Neural progenitor cell (in vitro differentiated cells): ENCODE data around the gene FAM20C.

Experiments
- EZH2 ChIP-seq: fragments of 200-600 bp; sonication (generic); IDR thresholded peaks from 2 replicates; pipeline ENCODE4 v1.6.1; 2017; ENCODE audit warnings: antibody characterized with exemption, mild to moderate bottlenecking, moderate library complexity
- TF ChIP-seq, protein P1 (sequence below): fragments of 200-600 bp; sonication (generic); IDR thresholded peaks from 2 replicates; pipeline ENCODE4 v1.5.1; 2017; ENCODE audit warnings: antibody characterized with exemption, mild to moderate bottlenecking

DNA sequence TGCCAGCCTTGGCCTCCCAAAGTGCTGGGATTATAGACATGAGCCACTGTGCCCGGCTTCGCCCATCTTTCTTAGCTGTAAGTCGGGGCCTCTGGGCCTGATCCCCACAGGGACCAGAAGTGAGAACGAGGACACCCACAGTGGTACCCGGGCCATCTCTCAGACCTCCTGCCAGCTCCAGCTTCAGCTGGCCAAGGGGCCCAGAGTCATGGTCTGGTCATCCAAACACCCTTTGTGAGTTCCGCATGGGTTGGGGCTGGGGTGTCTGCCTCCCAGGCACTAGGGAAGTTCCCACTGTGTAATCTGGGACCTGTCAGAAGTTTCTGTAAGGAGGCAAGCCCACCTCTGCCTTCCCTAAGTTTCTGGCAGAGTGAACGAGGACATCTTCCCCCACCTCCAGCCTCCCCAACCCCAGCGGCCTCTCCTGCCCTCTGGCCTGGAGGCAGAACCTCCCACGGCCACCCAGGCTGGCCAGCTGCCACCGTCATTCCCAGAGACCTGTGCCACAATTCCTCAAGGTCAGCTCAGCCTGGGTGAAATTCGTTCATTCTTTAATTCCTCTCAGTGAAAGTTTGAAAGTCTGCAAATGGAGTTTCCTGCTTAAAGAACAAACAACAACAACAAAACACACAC, 78.1 kb downstream of the FAM20C start:
- TF ChIP-seq, protein P1, sequence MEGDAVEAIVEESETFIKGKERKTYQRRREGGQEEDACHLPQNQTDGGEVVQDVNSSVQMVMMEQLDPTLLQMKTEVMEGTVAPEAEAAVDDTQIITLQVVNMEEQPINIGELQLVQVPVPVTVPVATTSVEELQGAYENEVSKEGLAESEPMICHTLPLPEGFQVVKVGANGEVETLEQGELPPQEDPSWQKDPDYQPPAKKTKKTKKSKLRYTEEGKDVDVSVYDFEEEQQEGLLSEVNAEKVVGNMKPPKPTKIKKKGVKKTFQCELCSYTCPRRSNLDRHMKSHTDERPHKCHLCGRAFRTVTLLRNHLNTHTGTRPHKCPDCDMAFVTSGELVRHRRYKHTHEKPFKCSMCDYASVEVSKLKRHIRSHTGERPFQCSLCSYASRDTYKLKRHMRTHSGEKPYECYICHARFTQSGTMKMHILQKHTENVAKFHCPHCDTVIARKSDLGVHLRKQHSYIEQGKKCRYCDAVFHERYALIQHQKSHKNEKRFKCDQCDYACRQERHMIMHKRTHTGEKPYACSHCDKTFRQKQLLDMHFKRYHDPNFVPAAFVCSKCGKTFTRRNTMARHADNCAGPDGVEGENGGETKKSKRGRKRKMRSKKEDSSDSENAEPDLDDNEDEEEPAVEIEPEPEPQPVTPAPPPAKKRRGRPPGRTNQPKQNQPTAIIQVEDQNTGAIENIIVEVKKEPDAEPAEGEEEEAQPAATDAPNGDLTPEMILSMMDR: no peak
- TF ChIP-seq EZH2: no peak
